ENCODE data around the gene CLDN22.

The CLDN22 gene

GRCh38 chr4:183291070-183291469 is 29.0 kb downstream of the CLDN22 start:
- H3K4me3 ChIP-seq (ENCODE audit: low read depth in 1 of 2, low read length in 2 of 2) = no peak overlapping the region
- H3K4me1 ChIP-seq (ENCODE audit: insufficient read depth, low read length) = no peaks in the 10 kb centered on the region
- H3K9me3 ChIP-seq (ENCODE audit: low read length) = no peaks in the 10 kb centered on the region
- H3K9ac ChIP-seq (ENCODE audit: low read length) = no peak overlapping the region
- no peaks in the 10 kb centered on the region for H3K27me3 ChIP-seq (ENCODE audit: control insufficient read depth in 1 of 2, insufficient read depth in 2 of 2, low read length in 2 of 2)
- H3K27ac ChIP-seq (ENCODE audit: low read depth, low read length) = no peak overlapping the region
- H3K36me3 ChIP-seq (ENCODE audit: insufficient read depth, low read length) = peaks cover 45% of the 10 kb centered on the region

- Histone ChIP-seq H3K4me3 (ENCODE audit: low read depth in 1 of 2, low read length in 2 of 2) (no peak overlapping the region), H3K9me3 (ENCODE audit: low read length) (no peaks in the 10 kb centered on the region), H3K27ac (ENCODE audit: low read depth, low read length) (no peak overlapping the region), H3K9ac (ENCODE audit: low read length) (no peak overlapping the region), H3K36me3 (ENCODE audit: insufficient read depth, low read length) (peaks cover 39% of the 10 kb centered on the region), H3K27me3 (ENCODE audit: control insufficient read depth in 1 of 2, insufficient read depth in 2 of 2, low read length in 2 of 2) (no peaks in the 10 kb centered on the region), H3K4me1 (ENCODE audit: insufficient read depth, low read length) (peaks cover 4% of the 10 kb centered on the region)
Observed at GRCh38 chr4:183289688-183290087, 30.4 kb downstream of the CLDN22 start.

- Histone ChIP-seq H3K4me1 (ENCODE audit: insufficient read depth, low read length) (peaks cover 4% of the 10 kb centered on the region), H3K27me3 (ENCODE audit: control insufficient read depth in 1 of 2, insufficient read depth in 2 of 2, low read length in 2 of 2) (no peaks in the 10 kb centered on the region), H3K36me3 (ENCODE audit: insufficient read depth, low read length) (peaks cover 38% of the 10 kb centered on the region), H3K4me3 (ENCODE audit: low read depth in 1 of 2, low read length in 2 of 2) (no peak overlapping the region), H3K27ac (ENCODE audit: low read depth, low read length) (no peak overlapping the region), H3K9me3 (ENCODE audit: low read length) (no peaks in the 10 kb centered on the region), H3K9ac (ENCODE audit: low read length) (no peak overlapping the region)
Observed at GRCh38 chr4:183288955-183289354, 31.1 kb downstream of the CLDN22 start.

- Histone ChIP-seq H3K9me3 (ENCODE audit: low read length) (no peaks in the 10 kb centered on the region), H3K4me3 (ENCODE audit: low read depth in 1 of 2, low read length in 2 of 2) (no peak overlapping the region), H3K4me1 (ENCODE audit: insufficient read depth, low read length) (peaks cover 6% of the 10 kb centered on the region), H3K36me3 (ENCODE audit: insufficient read depth, low read length) (peaks cover 41% of the 10 kb centered on the region), H3K9ac (ENCODE audit: low read length) (no peak overlapping the region), H3K27ac (ENCODE audit: low read depth, low read length) (no peak overlapping the region), H3K27me3 (ENCODE audit: control insufficient read depth in 1 of 2, insufficient read depth in 2 of 2, low read length in 2 of 2) (no peaks in the 10 kb centered on the region)
Observed at GRCh38 chr4:183287677-183288076, 32.4 kb downstream of the CLDN22 start.

GRCh38 chr4:183287309-183287659 is 32.8 kb downstream of the CLDN22 start:
- Histone ChIP-seq H3K9me3 (ENCODE audit: low read length) (no peaks in the 10 kb centered on the region), H3K9ac (ENCODE audit: low read length) (no peak overlapping the region), H3K4me1 (ENCODE audit: insufficient read depth, low read length) (peaks cover 10% of the 10 kb centered on the region), H3K27ac (ENCODE audit: low read depth, low read length) (no peak overlapping the region), H3K36me3 (ENCODE audit: insufficient read depth, low read length) (peaks cover 42% of the 10 kb centered on the region), H3K27me3 (ENCODE audit: control insufficient read depth in 1 of 2, insufficient read depth in 2 of 2, low read length in 2 of 2) (no peaks in the 10 kb centered on the region), H3K4me3 (ENCODE audit: low read depth in 1 of 2, low read length in 2 of 2) (no peak overlapping the region)

- Histone ChIP-seq H3K9me3 (ENCODE audit: low read length) (no peaks in the 10 kb centered on the region), H3K36me3 (ENCODE audit: insufficient read depth, low read length) (peaks cover 42% of the 10 kb centered on the region), H3K27ac (ENCODE audit: low read depth, low read length) (no peak overlapping the region), H3K9ac (ENCODE audit: low read length) (no peak overlapping the region), H3K27me3 (ENCODE audit: control insufficient read depth in 1 of 2, insufficient read depth in 2 of 2, low read length in 2 of 2) (no peaks in the 10 kb centered on the region), H3K4me3 (ENCODE audit: low read depth in 1 of 2, low read length in 2 of 2) (no peak overlapping the region), H3K4me1 (ENCODE audit: insufficient read depth, low read length) (peaks cover 14% of the 10 kb centered on the region)
Observed at GRCh38 chr4:183286590-183287308, 33.3 kb downstream of the CLDN22 start.

GRCh38 chr4:183285886-183286285 is 34.2 kb downstream of the CLDN22 start:
- peaks cover 42% of the 10 kb centered on the region for H3K36me3 ChIP-seq (ENCODE audit: insufficient read depth, low read length)
- peaks cover 14% of the 10 kb centered on the region for H3K4me1 ChIP-seq (ENCODE audit: insufficient read depth, low read length)
- no peak overlapping the region for H3K4me3 ChIP-seq (ENCODE audit: low read depth in 1 of 2, low read length in 2 of 2)
- H3K9ac ChIP-seq (ENCODE audit: low read length) = no peak overlapping the region
- H3K27ac ChIP-seq (ENCODE audit: low read depth, low read length) = no peak overlapping the region
- no peaks in the 10 kb centered on the region for H3K9me3 ChIP-seq (ENCODE audit: low read length)
- H3K27me3 ChIP-seq (ENCODE audit: control insufficient read depth in 1 of 2, insufficient read depth in 2 of 2, low read length in 2 of 2) = no peaks in the 10 kb centered on the region

- Histone ChIP-seq H3K9me3 (ENCODE audit: low read length) (no peaks in the 10 kb centered on the region), H3K27me3 (ENCODE audit: control insufficient read depth in 1 of 2, insufficient read depth in 2 of 2, low read length in 2 of 2) (no peaks in the 10 kb centered on the region), H3K27ac (ENCODE audit: low read depth, low read length) (no peak overlapping the region), H3K4me1 (ENCODE audit: insufficient read depth, low read length) (peaks cover 14% of the 10 kb centered on the region), H3K4me3 (ENCODE audit: low read depth in 1 of 2, low read length in 2 of 2) (no peak overlapping the region), H3K36me3 (ENCODE audit: insufficient read depth, low read length) (peaks cover 48% of the 10 kb centered on the region), H3K9ac (ENCODE audit: low read length) (no peak overlapping the region)
Observed at GRCh38 chr4:183284965-183285364, 35.1 kb downstream of the CLDN22 start.

- H3K4me1 ChIP-seq (ENCODE audit: insufficient read depth, low read length) = peaks cover 14% of the 10 kb centered on the region
- H3K4me3 ChIP-seq (ENCODE audit: low read depth in 1 of 2, low read length in 2 of 2) = no peak overlapping the region
- H3K36me3 ChIP-seq (ENCODE audit: insufficient read depth, low read length) = peaks cover 45% of the 10 kb centered on the region
- no peak overlapping the region for H3K27ac ChIP-seq (ENCODE audit: low read depth, low read length)
- no peaks in the 10 kb centered on the region for H3K9me3 ChIP-seq (ENCODE audit: low read length)
- H3K9ac ChIP-seq (ENCODE audit: low read length) = no peak overlapping the region
- no peaks in the 10 kb centered on the region for H3K27me3 ChIP-seq (ENCODE audit: control insufficient read depth in 1 of 2, insufficient read depth in 2 of 2, low read length in 2 of 2)
Observed at GRCh38 chr4:183284258-183284785, 35.8 kb downstream of the CLDN22 start.

- peaks cover 16% of the 10 kb centered on the region for H3K9me3 ChIP-seq (ENCODE audit: low read length)
- H3K9ac ChIP-seq (ENCODE audit: low read length) = no peak overlapping the region
- no peaks in the 10 kb centered on the region for H3K4me1 ChIP-seq (ENCODE audit: insufficient read depth, low read length)
- no peak overlapping the region for H3K4me3 ChIP-seq (ENCODE audit: low read depth in 1 of 2, low read length in 2 of 2)
- no peaks in the 10 kb centered on the region for H3K27me3 ChIP-seq (ENCODE audit: control insufficient read depth in 1 of 2, insufficient read depth in 2 of 2, low read length in 2 of 2)
- no peak overlapping the region for H3K27ac ChIP-seq (ENCODE audit: low read depth, low read length)
- H3K36me3 ChIP-seq (ENCODE audit: insufficient read depth, low read length) = peaks cover 18% of the 10 kb centered on the region
Observed at GRCh38 chr4:183276106-183276505, 44.0 kb downstream of the CLDN22 start.

- peaks cover 37% of the 10 kb centered on the region for H3K36me3 ChIP-seq (ENCODE audit: insufficient read depth, low read length)
- H3K9me3 ChIP-seq (ENCODE audit: low read length) = peaks cover 16% of the 10 kb centered on the region
- no peak overlapping the region for H3K27ac ChIP-seq (ENCODE audit: low read depth, low read length)
- H3K4me3 ChIP-seq (ENCODE audit: low read depth in 1 of 2, low read length in 2 of 2) = no peak overlapping the region
- no peaks in the 10 kb centered on the region for H3K27me3 ChIP-seq (ENCODE audit: control insufficient read depth in 1 of 2, insufficient read depth in 2 of 2, low read length in 2 of 2)
- no peaks in the 10 kb centered on the region for H3K4me1 ChIP-seq (ENCODE audit: insufficient read depth, low read length)
- no peak overlapping the region for H3K9ac ChIP-seq (ENCODE audit: low read length)
Observed at GRCh38 chr4:183272384-183272783, 47.7 kb downstream of the CLDN22 start.

- H3K27ac ChIP-seq (ENCODE audit: low read depth, low read length) = no peak overlapping the region
- H3K27me3 ChIP-seq (ENCODE audit: control insufficient read depth in 1 of 2, insufficient read depth in 2 of 2, low read length in 2 of 2) = no peaks in the 10 kb centered on the region
- H3K4me1 ChIP-seq (ENCODE audit: insufficient read depth, low read length) = no peaks in the 10 kb centered on the region
- no peak overlapping the region for H3K4me3 ChIP-seq (ENCODE audit: low read depth in 1 of 2, low read length in 2 of 2)
- H3K9me3 ChIP-seq (ENCODE audit: low read length) = no peaks in the 10 kb centered on the region
- H3K36me3 ChIP-seq (ENCODE audit: insufficient read depth, low read length) = peaks cover 32% of the 10 kb centered on the region
- no peak overlapping the region for H3K9ac ChIP-seq (ENCODE audit: low read length)
Observed at GRCh38 chr4:183268556-183268955, 51.5 kb downstream of the CLDN22 start.
